HG02623 (cell line): ENCODE results near the gene WNT9B.

ENCODE experiments used
- ATAC-seq: cut with Tn5 transposase; IDR thresholded peaks from one replicate; pipeline ENCODE4 v1.9.1; 2021; ENCODE audit warnings: moderate library complexity; ENCODE audit not compliant: unreplicated experiment

Gene WNT9B

GRCh38 chr17:46879101-46879500, 27.7 kb downstream of the WNT9B start:
- no peak for ATAC-seq

DNA sequence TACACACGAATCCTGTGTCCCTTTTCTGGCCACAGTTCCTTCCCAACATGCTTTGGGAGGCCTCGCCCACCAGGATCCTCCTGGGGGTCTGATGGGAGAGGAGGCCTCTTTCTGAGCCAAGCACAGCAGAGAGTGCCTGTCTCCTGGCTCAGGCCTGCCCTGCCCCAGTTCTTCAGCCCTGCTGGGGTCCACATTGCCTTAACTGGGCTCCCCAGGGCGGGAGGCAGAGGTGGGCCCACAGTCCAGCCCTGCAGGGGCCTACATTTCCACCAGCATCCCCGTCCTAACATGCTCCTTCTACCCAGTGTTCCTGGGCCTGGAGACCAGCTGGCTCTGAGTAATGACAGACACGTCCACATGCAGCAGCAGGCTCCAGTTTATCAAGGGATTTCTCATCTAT, 29.6 kb downstream of the WNT9B start:
- no peak for ATAC-seq

- ATAC-seq, result no peak
Observed at GRCh38 chr17:46882666-46883065, 31.3 kb downstream of the WNT9B start.

GRCh38 chr17:46883871-46884520, 32.6 kb downstream of the WNT9B start:
- ATAC-seq, result no peak

- ATAC-seq, result no peak
Observed at GRCh38 chr17:46884552-46884951, 33.2 kb downstream of the WNT9B start.

DNA sequence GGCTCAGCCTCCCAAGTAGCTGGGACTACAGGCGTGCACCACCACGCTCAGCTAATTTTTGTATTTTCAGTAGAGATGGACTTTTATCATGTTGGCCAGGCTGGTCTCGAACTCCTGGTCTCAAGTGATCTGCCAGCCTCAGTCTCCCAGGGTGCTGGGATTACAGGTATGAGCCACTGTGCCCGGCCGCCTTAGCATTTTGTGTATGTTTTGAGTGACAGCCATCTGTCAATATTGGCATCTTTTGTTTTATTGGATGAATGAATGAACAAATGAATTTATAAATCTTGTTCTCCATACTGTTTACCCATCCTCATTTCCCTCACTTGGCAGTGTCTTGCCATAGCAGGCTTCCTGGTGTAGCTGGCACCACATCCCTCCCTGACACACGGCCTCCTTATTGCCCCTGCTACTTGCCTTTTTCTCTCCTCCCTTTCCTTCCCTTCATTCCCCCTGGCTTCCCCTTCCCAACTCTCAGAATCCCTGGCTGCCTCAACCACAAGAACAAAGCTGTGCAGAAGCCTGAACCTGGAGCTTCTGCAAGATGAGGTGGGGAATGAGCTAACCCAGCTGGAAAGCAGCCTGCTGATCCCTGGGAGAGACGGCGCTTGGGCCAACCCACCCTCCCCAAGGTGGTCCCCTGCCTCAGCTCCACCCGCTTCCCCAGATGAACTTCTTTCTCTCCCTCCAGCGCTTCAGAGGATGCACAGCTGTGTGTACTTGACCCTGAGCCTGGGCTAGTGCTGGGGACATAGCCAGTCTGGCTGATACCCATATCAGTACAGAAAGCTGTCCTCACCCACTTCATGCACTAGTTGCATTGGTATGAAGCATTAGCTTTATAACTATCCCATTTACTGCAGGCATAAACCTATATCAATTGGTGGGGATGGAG, 34.3 kb downstream of the WNT9B start:
- ATAC-seq, result no peak

- ATAC-seq, result no peak
Observed at GRCh38 chr17:46886310-46886663, 34.9 kb downstream of the WNT9B start.

GRCh38 chr17:46887717-46888116, 36.3 kb downstream of the WNT9B start:
- ATAC-seq, result no peak

DNA sequence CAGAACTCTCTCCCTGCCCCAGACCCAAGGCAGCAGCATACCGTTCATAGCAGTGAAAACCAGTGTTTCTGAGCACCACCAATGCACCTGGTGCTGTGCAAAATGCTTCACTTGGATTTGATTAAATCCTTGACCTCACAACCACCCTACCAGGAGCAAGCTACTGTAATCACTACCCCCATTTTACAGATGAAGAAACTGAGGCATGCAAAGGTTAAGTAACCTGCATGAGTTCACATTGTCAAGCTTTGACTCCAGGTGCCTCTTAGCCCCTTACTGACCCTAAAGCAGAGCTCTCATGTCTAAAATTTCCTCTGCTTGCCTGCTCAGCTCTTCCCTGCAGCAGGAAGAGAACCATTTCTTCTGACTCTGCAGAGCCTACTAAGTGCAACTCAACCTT, 37.3 kb downstream of the WNT9B start:
- ATAC-seq, result no peak

DNA sequence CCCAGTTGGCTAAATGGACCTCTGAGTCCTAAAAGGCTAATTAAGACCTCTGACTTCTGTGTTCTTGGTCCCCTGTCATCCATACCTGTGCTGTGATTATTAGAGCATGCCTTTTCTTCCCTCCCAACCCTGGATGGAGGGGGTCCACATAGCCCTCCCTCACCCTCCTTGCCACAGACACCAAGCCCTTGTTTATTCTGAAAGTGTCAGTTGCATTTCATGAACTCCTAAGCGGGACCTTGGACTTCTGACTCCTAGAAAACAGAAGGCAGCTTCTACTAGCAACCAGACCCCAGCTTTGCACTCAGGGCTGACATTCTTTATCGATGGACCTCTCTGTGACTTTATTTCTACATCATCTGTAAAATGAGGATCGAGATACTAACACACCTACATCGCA, 38.1 kb downstream of the WNT9B start:
- no peak for ATAC-seq

DNA sequence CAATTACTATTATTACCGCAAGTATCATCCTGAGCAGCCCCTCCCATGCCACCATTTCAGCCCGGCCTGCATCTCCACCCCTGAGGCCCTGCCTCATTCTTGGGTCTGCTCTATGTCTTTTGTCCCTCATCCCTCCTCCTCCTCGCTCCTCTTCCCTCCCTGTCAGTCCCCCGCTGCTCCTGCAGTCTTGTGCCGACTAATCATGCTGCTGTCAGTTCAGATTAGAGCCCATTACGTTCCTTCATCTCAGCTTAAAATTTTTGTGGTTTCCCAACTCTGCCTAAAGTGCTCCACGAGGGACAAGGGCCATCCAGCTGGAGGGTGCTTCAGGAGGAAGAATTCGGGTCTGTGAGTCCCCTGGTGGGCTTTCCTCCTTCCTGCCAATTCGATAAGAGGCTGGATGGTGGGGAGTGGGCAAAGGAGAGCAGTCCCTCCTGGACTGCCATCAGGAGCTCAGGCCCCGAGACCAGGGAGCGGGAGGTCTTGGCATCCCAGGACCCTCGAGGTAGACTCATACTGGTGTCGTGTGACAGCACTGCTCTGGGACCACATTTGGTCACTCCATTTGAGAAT, 38.7 kb downstream of the WNT9B start:
- no peak for ATAC-seq

DNA sequence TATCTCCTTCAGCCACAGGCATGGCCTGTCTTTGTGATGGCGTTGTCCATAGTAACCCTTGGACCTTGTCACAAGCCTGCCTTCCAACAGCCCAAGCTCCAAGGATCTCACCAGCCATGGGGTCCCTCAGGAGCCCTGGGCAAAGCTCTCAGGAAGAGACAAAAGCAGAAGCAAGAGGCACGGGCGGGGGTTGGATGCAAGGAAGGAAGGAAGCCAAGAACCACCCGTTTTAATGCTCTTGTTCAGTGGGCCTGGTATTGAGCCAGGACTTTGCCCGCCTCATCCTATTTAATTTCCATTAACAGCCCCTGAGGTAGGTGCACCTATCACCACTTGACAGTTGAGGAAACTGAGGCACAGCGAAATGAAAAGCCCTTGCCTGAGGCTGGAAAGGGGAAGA, 39.3 kb downstream of the WNT9B start:
- ATAC-seq, result no peak

GRCh38 chr17:46892192-46892703, 40.9 kb downstream of the WNT9B start:
- ATAC-seq, result no peak

GRCh38 chr17:46894024-46894423, 42.6 kb downstream of the WNT9B start:
- no peak for ATAC-seq

- ATAC-seq, result no peak
Observed at GRCh38 chr17:46894476-46895151, 43.2 kb downstream of the WNT9B start.

DNA sequence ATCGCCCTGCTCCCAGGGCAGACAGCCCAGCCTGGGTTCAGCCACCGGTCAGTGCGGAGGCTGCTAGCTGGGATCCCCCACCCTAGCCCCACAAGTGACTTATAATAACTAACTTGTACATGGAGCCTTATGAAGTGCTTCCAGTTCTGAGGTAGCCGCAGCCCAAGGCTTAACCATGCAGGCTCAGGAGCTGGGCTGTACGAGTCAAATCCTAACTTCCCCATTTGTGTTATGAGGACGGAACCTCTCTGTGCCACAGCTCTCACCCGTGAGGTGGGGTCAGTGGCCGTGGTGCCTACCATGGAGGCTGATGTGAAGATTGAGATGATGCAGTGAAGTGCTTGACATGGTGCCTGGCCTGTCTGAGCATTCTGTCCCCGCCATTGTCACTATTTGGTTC, 43.8 kb downstream of the WNT9B start:
- ATAC-seq, result no peak

DNA sequence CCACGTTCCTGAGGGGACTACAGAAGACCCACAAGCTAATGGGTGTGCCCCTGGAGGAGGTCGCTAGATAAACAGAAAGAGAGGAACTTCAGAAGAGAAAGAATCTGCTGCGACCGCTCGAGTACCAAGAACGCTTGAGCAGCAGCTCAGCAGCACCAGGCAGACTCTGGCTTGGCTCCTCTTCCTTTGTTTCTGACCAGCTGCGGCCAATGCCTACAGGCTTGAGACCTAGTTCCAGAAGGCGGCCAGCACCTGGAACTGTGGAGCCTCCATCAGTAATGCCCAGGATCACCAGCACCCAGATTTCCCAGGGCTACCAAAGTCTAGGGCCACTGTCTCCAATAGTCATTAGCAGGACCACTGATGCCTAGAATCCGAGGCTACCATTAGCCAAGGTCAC, 45.6 kb downstream of the WNT9B start:
- ATAC-seq, result no peak

GRCh38 chr17:46898364-46898763, 47.0 kb downstream of the WNT9B start:
- no peak for ATAC-seq

- ATAC-seq, result no peak
Observed at GRCh38 chr17:46898860-46899259, 47.5 kb downstream of the WNT9B start.

DNA sequence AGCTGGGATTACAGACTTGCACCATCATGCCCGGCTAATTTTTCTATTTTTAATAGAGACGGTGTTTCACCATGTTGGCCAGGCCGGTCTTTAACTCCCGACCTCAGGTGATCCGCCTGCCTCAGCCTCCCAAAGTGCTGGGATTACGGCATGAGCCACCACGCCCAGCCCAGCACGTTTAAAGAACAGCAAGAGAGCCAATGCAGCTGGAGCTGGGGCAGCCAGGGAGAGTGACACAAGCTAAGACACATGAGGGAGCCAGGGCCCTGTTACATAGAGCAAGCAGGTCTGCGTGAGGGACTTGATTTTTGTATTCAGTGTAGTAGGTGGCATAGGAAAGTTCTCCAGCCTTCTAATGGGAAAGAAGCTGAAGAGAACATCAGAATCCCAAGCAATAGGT, 49.9 kb downstream of the WNT9B start:
- no peak for ATAC-seq
